ENCODE results near the gene SCO2.

SCO2 gene

GRCh38 chr22:50483977-50484853 lies 41.2 kb downstream of the SCO2 start:
- H3K79me2 ChIP-seq (ENCODE audit: insufficient read depth, low read length) = no peaks in the 10 kb centered on the region
- no peak overlapping the region for H3K4me3 ChIP-seq (ENCODE audit: low read depth in 1 of 2, low read length in 2 of 2)
- no peaks in the 10 kb centered on the region for H3K9me3 ChIP-seq (ENCODE audit: insufficient read depth, low read length, severe bottlenecking)
- no peak overlapping the region for H3K9ac ChIP-seq (ENCODE audit: low read depth, low read length)
- TF ChIP-seq, protein P1, sequence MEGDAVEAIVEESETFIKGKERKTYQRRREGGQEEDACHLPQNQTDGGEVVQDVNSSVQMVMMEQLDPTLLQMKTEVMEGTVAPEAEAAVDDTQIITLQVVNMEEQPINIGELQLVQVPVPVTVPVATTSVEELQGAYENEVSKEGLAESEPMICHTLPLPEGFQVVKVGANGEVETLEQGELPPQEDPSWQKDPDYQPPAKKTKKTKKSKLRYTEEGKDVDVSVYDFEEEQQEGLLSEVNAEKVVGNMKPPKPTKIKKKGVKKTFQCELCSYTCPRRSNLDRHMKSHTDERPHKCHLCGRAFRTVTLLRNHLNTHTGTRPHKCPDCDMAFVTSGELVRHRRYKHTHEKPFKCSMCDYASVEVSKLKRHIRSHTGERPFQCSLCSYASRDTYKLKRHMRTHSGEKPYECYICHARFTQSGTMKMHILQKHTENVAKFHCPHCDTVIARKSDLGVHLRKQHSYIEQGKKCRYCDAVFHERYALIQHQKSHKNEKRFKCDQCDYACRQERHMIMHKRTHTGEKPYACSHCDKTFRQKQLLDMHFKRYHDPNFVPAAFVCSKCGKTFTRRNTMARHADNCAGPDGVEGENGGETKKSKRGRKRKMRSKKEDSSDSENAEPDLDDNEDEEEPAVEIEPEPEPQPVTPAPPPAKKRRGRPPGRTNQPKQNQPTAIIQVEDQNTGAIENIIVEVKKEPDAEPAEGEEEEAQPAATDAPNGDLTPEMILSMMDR (IDR thresholded peaks at IDR 0.05; ENCODE audit: borderline replicate concordance, extremely low read depth, low read length, poor library complexity, severe bottlenecking) = no peak
- TF ChIP-seq EZH2 (IDR thresholded peaks at IDR 0.05; ENCODE audit: borderline replicate concordance, low read depth, low read length, severe bottlenecking) = no peak
- ATAC-seq (ENCODE audit: insufficient read depth, low read depth) (no peak), DNase-seq (no peak)
- no peaks in the 10 kb centered on the region for H3K36me3 ChIP-seq (ENCODE audit: insufficient read depth, low read length)
- H2AFZ ChIP-seq (ENCODE audit: low read depth, low read length) = no peak overlapping the region
- no peak overlapping the region for H3K4me2 ChIP-seq (ENCODE audit: insufficient read depth, low read length)
- H3K27me3 ChIP-seq (ENCODE audit: insufficient read depth, low read length, poor library complexity) = no peaks in the 10 kb centered on the region
- no peaks in the 10 kb centered on the region for H3K4me1 ChIP-seq (ENCODE audit: insufficient read depth, low read length)
- H3K27ac ChIP-seq (ENCODE audit: low read length) = no peak overlapping the region
- no peaks in the 10 kb centered on the region for H4K20me1 ChIP-seq (ENCODE audit: insufficient read depth, low read length)

- Histone ChIP-seq H3K9ac (ENCODE audit: low read depth, low read length) (no peak overlapping the region), H2AFZ (ENCODE audit: low read depth, low read length) (no peak overlapping the region), H3K79me2 (ENCODE audit: insufficient read depth, low read length) (no peaks in the 10 kb centered on the region), H3K4me1 (ENCODE audit: insufficient read depth, low read length) (no peaks in the 10 kb centered on the region), H3K27ac (ENCODE audit: low read length) (no peak overlapping the region), H3K27me3 (ENCODE audit: insufficient read depth, low read length, poor library complexity) (no peaks in the 10 kb centered on the region), H4K20me1 (ENCODE audit: insufficient read depth, low read length) (no peaks in the 10 kb centered on the region), H3K9me3 (ENCODE audit: insufficient read depth, low read length, severe bottlenecking) (no peaks in the 10 kb centered on the region), H3K4me3 (ENCODE audit: low read depth in 1 of 2, low read length in 2 of 2) (no peak overlapping the region), H3K36me3 (ENCODE audit: insufficient read depth, low read length) (no peaks in the 10 kb centered on the region), H3K4me2 (ENCODE audit: insufficient read depth, low read length) (no peak overlapping the region)
- no peak for ATAC-seq (ENCODE audit: insufficient read depth, low read depth)
- DNase-seq = no peak
- no peak for TF ChIP-seq EZH2 (IDR thresholded peaks at IDR 0.05; ENCODE audit: borderline replicate concordance, low read depth, low read length, severe bottlenecking)
- TF ChIP-seq, protein P1 (IDR thresholded peaks at IDR 0.05; ENCODE audit: borderline replicate concordance, extremely low read depth, low read length, poor library complexity, severe bottlenecking) = no peak
These were observed 41.8 kb downstream of the SCO2 start for GRCh38 chr22:50483556-50483955.

DNA sequence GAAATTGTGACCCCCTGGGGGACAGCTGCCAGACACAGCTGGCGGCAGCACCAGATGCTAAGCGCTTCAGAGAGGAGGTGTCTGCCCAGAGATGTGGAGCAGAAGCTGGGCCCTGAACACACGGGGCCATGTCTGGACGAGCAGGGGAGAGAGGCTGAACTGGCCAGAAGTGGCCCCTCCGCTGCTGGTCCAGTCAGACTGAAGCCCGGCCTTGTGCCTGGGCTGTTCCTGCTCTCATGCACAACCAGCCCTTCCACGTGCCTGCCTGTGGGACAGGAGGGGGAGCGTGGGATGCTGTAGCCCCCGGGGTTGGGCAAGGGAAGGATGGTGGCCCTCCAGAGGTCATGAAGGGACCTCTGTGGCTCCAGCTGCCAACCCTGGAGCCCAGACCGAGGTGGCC lies 42.3 kb downstream of the SCO2 start:
- Histone ChIP-seq H3K36me3 (ENCODE audit: insufficient read depth, low read length) (no peaks in the 10 kb centered on the region), H4K20me1 (ENCODE audit: insufficient read depth, low read length) (no peaks in the 10 kb centered on the region), H3K4me2 (ENCODE audit: insufficient read depth, low read length) (no peak overlapping the region), H3K27ac (ENCODE audit: low read length) (no peak overlapping the region), H3K4me3 (ENCODE audit: low read depth in 1 of 2, low read length in 2 of 2) (no peak overlapping the region), H3K27me3 (ENCODE audit: insufficient read depth, low read length, poor library complexity) (no peaks in the 10 kb centered on the region), H3K79me2 (ENCODE audit: insufficient read depth, low read length) (no peaks in the 10 kb centered on the region), H3K9ac (ENCODE audit: low read depth, low read length) (no peak overlapping the region), H2AFZ (ENCODE audit: low read depth, low read length) (no peak overlapping the region), H3K4me1 (ENCODE audit: insufficient read depth, low read length) (no peaks in the 10 kb centered on the region), H3K9me3 (ENCODE audit: insufficient read depth, low read length, severe bottlenecking) (no peaks in the 10 kb centered on the region)
- TF ChIP-seq EZH2 (IDR thresholded peaks at IDR 0.05; ENCODE audit: borderline replicate concordance, low read depth, low read length, severe bottlenecking) = no peak
- TF ChIP-seq, protein P1 (IDR thresholded peaks at IDR 0.05; ENCODE audit: borderline replicate concordance, extremely low read depth, low read length, poor library complexity, severe bottlenecking) = no peak
- ATAC-seq (ENCODE audit: insufficient read depth, low read depth) (no peak), DNase-seq (no peak)

Data from DND-41 (cell line).